Measurements from ENCODE around the gene MYRIP.
"Not testable (repeated sequence)": the region's sequence is repeated elsewhere in the genome, so short reads cannot be mapped to it uniquely, and the experiment has no call there.

Gene MYRIP

GRCh38 chr3:40247714-40248454, 438.5 kb downstream of the MYRIP start:
- DNase-seq: no peak

- DNase-seq: no peak
These were observed 439.2 kb downstream of the MYRIP start for GRCh38 chr3:40248591-40248990.

GRCh38 chr3:40249168-40249567, 439.8 kb downstream of the MYRIP start:
- DNase-seq: no peak

GRCh38 chr3:40254491-40254890, 445.1 kb downstream of the MYRIP start:
- no peak for DNase-seq

GRCh38 chr3:40254891-40255290, 445.5 kb downstream of the MYRIP start:
- DNase-seq: no peak

- no peak for DNase-seq
These were observed 446.1 kb downstream of the MYRIP start for GRCh38 chr3:40255532-40255931.

GRCh38 chr3:40258064-40258463, 448.7 kb downstream of the MYRIP start:
- DNase-seq: no peak

- DNase-seq: no peak
These were observed 449.1 kb downstream of the MYRIP start for GRCh38 chr3:40258555-40258954.

GRCh38 chr3:40262331-40262730, 452.9 kb downstream of the MYRIP start:
- no peak for DNase-seq

GRCh38 chr3:40264451-40264850, 455.0 kb downstream of the MYRIP start:
- DNase-seq: no peak

- no peak for DNase-seq
These were observed 455.8 kb downstream of the MYRIP start for GRCh38 chr3:40265181-40265580.

- DNase-seq: no peak
These were observed 458.7 kb downstream of the MYRIP start for GRCh38 chr3:40267937-40268724.

- no peak for DNase-seq
These were observed 459.6 kb downstream of the MYRIP start for GRCh38 chr3:40268802-40269524.

- DNase-seq: no peak
These were observed 469.4 kb downstream of the MYRIP start for GRCh38 chr3:40278791-40279190.

- no peak for DNase-seq
These were observed 472.6 kb downstream of the MYRIP start for GRCh38 chr3:40281995-40282394.

- DNase-seq: not testable (repeated sequence)
These were observed 473.6 kb downstream of the MYRIP start for GRCh38 chr3:40283057-40283456.

GRCh38 chr3:40287248-40287647, 477.8 kb downstream of the MYRIP start:
- no peak for DNase-seq

- DNase-seq: no peak
These were observed 481.0 kb downstream of the MYRIP start for GRCh38 chr3:40290396-40290795.

- DNase-seq: no peak
These were observed 482.1 kb downstream of the MYRIP start for GRCh38 chr3:40291471-40291870.

GRCh38 chr3:40292637-40293349, 483.4 kb downstream of the MYRIP start:
- DNase-seq: no peak

GRCh38 chr3:40294434-40294833, 485.0 kb downstream of the MYRIP start:
- no peak for DNase-seq

- DNase-seq: no peak
These were observed 488.7 kb downstream of the MYRIP start for GRCh38 chr3:40298075-40298474.

GRCh38 chr3:40299130-40299720, 489.8 kb downstream of the MYRIP start:
- no peak for DNase-seq
